ENCODE results near the gene CAPN15. TPM values are rescaled to one million over a fixed set of nuclear protein-coding genes. Genes with fewer than 3 reads are reported as not detected.
A peak's percentile ranks its signal among the peaks of the same experiment; 100 is the strongest.
"Not testable (repeated sequence)": the region's sequence is repeated elsewhere in the genome, so short reads cannot be mapped to it uniquely, and the experiment has no call there.

The CAPN15 gene
- total RNA-seq, 6 donors from 2014 or later: 27.3 to 84.5 (median 66.1) TPM

GRCh38 chr16:489606-490005 is 37.9 kb upstream of the CAPN15 start:
- Histone ChIP-seq H3K36me3 (peaks cover 0 to 45% (median 27%) of the 10 kb centered on the region in 4 donors), H3K27me3 (no peaks in the 10 kb centered on the region), H3K9me3 (no peaks in the 10 kb centered on the region), H3K27ac (no peak overlapping the region), H3K4me1 (no peaks in the 10 kb centered on the region), H3K4me3 (no peak overlapping the region)
- no peak for ATAC-seq (ENCODE audit: low FRiP score in 2 of 2)
- TF ChIP-seq POLR2AphosphoS5 (IDR thresholded peaks at IDR 0.05) (no peak), CTCF (IDR thresholded peaks at IDR 0.05) (no peak), POLR2A (IDR thresholded peaks at IDR 0.05) (no peak), EP300 (IDR thresholded peaks at IDR 0.05) (no peak)
- DNase-seq: no peak
- 89 to 90% methylated on average over 16 of the region's 16 CpGs for WGBS, 2 donors

GRCh38 chr16:490768-491167 is 36.7 kb upstream of the CAPN15 start:
- Histone ChIP-seq H3K36me3 (peaks cover 0 to 40% (median 27%) of the 10 kb centered on the region in 4 donors), H3K27me3 (no peaks in the 10 kb centered on the region), H3K9me3 (no peaks in the 10 kb centered on the region), H3K27ac (no peak overlapping the region), H3K4me1 (no peaks in the 10 kb centered on the region), H3K4me3 (no peak overlapping the region)
- no peak for DNase-seq
- ATAC-seq (ENCODE audit: low FRiP score in 2 of 2): no peak
- WGBS, 2 donors: 95% methylated on average over 9 to 10 of the region's 10 CpGs
- TF ChIP-seq CTCF (IDR thresholded peaks at IDR 0.05) (no peak), EP300 (IDR thresholded peaks at IDR 0.05) (no peak), POLR2A (IDR thresholded peaks at IDR 0.05) (no peak), POLR2AphosphoS5 (IDR thresholded peaks at IDR 0.05) (no peak)

GRCh38 chr16:491220-491919 is 36.1 kb upstream of the CAPN15 start:
- no peak for ATAC-seq (ENCODE audit: low FRiP score in 2 of 2)
- peaks cover 0 to 45% (median 27%) of the 10 kb centered on the region in 4 donors for H3K36me3 ChIP-seq
- DNase-seq: peak in 1 of 2 donors; percentile 54
- H3K9me3 ChIP-seq: no peaks in the 10 kb centered on the region
- TF ChIP-seq POLR2AphosphoS5 (IDR thresholded peaks at IDR 0.05) (no peak), POLR2A (IDR thresholded peaks at IDR 0.05) (no peak), EP300 (IDR thresholded peaks at IDR 0.05) (no peak), CTCF (IDR thresholded peaks at IDR 0.05) (no peak)
- no peak overlapping the region for H3K4me3 ChIP-seq
- WGBS, 2 donors: 91 to 97% methylated on average over 14 to 19 of the region's 19 CpGs
- no peaks in the 10 kb centered on the region for H3K27me3 ChIP-seq
- no peaks in the 10 kb centered on the region for H3K4me1 ChIP-seq
- H3K27ac ChIP-seq: no peak overlapping the region

GRCh38 chr16:492211-492875 is 35.2 kb upstream of the CAPN15 start:
- no peaks in the 10 kb centered on the region for H3K9me3 ChIP-seq
- no peak for TF ChIP-seq POLR2AphosphoS5 (IDR thresholded peaks at IDR 0.05)
- TF ChIP-seq POLR2A (IDR thresholded peaks at IDR 0.05): no peak
- TF ChIP-seq EP300 (IDR thresholded peaks at IDR 0.05): no peak
- TF ChIP-seq CTCF (IDR thresholded peaks at IDR 0.05): no peak
- no peak overlapping the region for H3K4me3 ChIP-seq
- no peaks in the 10 kb centered on the region for H3K4me1 ChIP-seq
- no peak overlapping the region for H3K27ac ChIP-seq
- H3K36me3 ChIP-seq: peaks cover 0 to 49% (median 30%) of the 10 kb centered on the region in 4 donors
- ATAC-seq (ENCODE audit: low FRiP score in 2 of 2) (no peak), DNase-seq (no peak)
- 94 to 95% methylated on average over 10 to 22 of the region's 30 CpGs for WGBS, 2 donors
- H3K27me3 ChIP-seq: no peaks in the 10 kb centered on the region

GRCh38 chr16:494676-495075 is 32.8 kb upstream of the CAPN15 start:
- not testable (repeated sequence) for DNase-seq; H3K27ac ChIP-seq; H3K27me3 ChIP-seq; H3K4me3 ChIP-seq; H3K4me1 ChIP-seq; ATAC-seq (ENCODE audit: low FRiP score in 2 of 2); H3K9me3 ChIP-seq
- H3K36me3 ChIP-seq: peaks cover 0 to 50% (median 26%) of the 10 kb centered on the region in 4 donors
- 83 to 84% methylated on average over 15 of the region's 15 CpGs for WGBS, 2 donors
